GM21576 (cell line): ENCODE data around the gene CRYBA4.
A peak's percentile ranks its signal among the peaks of the same experiment; 100 is the strongest.

ENCODE experiments used
- ATAC-seq: cut with Tn5 transposase; IDR thresholded peaks from one replicate; pipeline ENCODE4 v1.9.1; 2021; ENCODE audit warnings: mild to moderate bottlenecking, moderate library complexity; ENCODE audit not compliant: unreplicated experiment

CRYBA4 gene

GRCh38 chr22:26621663-26622062 lies at the start of gene CRYBA4:
Gene CRYBA4 (plus strand): TSS chr22:26621963. CDS start chr22:26622597, 634 bp downstream.
- ATAC-seq = no peak

GRCh38 chr22:26573026-26573662 lies 48.6 kb upstream of the CRYBA4 start:
- ATAC-seq = no peak

- no peak for ATAC-seq
Measured at GRCh38 chr22:26574001-26574723, 47.6 kb upstream of the CRYBA4 start.

GRCh38 chr22:26576026-26576680 lies 45.6 kb upstream of the CRYBA4 start:
- ATAC-seq = no peak

- no peak for ATAC-seq
Measured at GRCh38 chr22:26577081-26577480, 44.7 kb upstream of the CRYBA4 start.

- no peak for ATAC-seq
Measured at GRCh38 chr22:26579331-26579886, 42.4 kb upstream of the CRYBA4 start.

GRCh38 chr22:26580240-26580962 lies 41.4 kb upstream of the CRYBA4 start:
- no peak for ATAC-seq

GRCh38 chr22:26581026-26581425 lies 40.7 kb upstream of the CRYBA4 start:
- no peak for ATAC-seq

- ATAC-seq = no peak
Measured at GRCh38 chr22:26581633-26582168, 40.1 kb upstream of the CRYBA4 start.

GRCh38 chr22:26584010-26584409 lies 37.8 kb upstream of the CRYBA4 start:
- no peak for ATAC-seq

- no peak for ATAC-seq
Measured at GRCh38 chr22:26585104-26585790, 36.5 kb upstream of the CRYBA4 start.

- no peak for ATAC-seq
Measured at GRCh38 chr22:26586556-26587325, 35.0 kb upstream of the CRYBA4 start.

- no peak for ATAC-seq
Measured at GRCh38 chr22:26587991-26588613, 33.7 kb upstream of the CRYBA4 start.

- no peak for ATAC-seq
Measured at GRCh38 chr22:26588729-26589366, 32.9 kb upstream of the CRYBA4 start.

GRCh38 chr22:26589367-26589844 lies 32.4 kb upstream of the CRYBA4 start:
- ATAC-seq = no peak

GRCh38 chr22:26589845-26590736 lies 31.7 kb upstream of the CRYBA4 start, which contains the start of gene TPST2:
Gene TPST2 (minus strand): TSS chr22:26590132. CDS start chr22:26541630, 48,502 bp downstream.
- ATAC-seq = peak; percentile 49

- ATAC-seq = peak; percentile 54
Measured at GRCh38 chr22:26592421-26592891, 29.3 kb upstream of the CRYBA4 start.
